ENCODE results near the gene TRABD2B.

DNA sequence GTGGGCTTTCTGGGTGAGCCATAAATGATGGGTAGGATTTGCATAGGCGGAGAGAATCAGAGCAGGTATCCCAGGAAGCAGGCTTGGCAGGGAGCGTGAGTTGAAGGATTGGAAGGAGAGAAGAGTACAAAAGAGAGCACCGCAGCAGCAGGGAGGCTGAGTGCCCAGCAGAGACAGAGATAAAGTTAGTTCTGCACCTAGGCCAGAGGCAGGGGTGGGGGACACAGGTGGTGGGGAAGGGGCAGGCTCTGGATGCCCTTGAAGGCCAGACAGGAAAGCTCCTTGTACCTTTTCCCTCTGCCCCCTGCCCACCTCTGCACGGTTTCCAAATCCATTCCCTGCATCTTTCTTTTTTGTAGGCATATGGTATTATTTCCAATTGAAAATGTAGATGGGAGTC lies 33.0 kb upstream of the TRABD2B start:
- TF ChIP-seq, protein P1, sequence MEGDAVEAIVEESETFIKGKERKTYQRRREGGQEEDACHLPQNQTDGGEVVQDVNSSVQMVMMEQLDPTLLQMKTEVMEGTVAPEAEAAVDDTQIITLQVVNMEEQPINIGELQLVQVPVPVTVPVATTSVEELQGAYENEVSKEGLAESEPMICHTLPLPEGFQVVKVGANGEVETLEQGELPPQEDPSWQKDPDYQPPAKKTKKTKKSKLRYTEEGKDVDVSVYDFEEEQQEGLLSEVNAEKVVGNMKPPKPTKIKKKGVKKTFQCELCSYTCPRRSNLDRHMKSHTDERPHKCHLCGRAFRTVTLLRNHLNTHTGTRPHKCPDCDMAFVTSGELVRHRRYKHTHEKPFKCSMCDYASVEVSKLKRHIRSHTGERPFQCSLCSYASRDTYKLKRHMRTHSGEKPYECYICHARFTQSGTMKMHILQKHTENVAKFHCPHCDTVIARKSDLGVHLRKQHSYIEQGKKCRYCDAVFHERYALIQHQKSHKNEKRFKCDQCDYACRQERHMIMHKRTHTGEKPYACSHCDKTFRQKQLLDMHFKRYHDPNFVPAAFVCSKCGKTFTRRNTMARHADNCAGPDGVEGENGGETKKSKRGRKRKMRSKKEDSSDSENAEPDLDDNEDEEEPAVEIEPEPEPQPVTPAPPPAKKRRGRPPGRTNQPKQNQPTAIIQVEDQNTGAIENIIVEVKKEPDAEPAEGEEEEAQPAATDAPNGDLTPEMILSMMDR (IDR thresholded peaks at IDR 0.05): no peak
- no peak for TF ChIP-seq POLR2A (IDR thresholded peaks at IDR 0.05)
